HG03571 (cell line): Measurements from ENCODE around the gene OR51F1.
A peak's percentile ranks its signal among the peaks of the same experiment; 100 is the strongest.
"Not testable (repeated sequence)": the region's sequence is repeated elsewhere in the genome, so short reads cannot be mapped to it uniquely, and the experiment has no call there.

Experiments
- ATAC-seq: cut with Tn5 transposase; IDR thresholded peaks from one replicate; pipeline ENCODE4 v1.9.1; 2021; ENCODE audit not compliant: unreplicated experiment

Gene OR51F1

GRCh38 chr11:4769838-4770237, at the start of gene OR51F1:
Gene OR51F1 (minus strand): TSS chr11:4769938. CDS start chr11:4769938, 0 bp downstream.
- ATAC-seq: no peak

GRCh38 chr11:4809246-4809645, 39.5 kb upstream of the OR51F1 start:
- no peak for ATAC-seq

GRCh38 chr11:4808476-4808875, 38.7 kb upstream of the OR51F1 start:
- ATAC-seq: no peak

- no peak for ATAC-seq
These were observed 34.5 kb upstream of the OR51F1 start, which contains the start of gene OR52R1 for GRCh38 chr11:4804280-4804679. Gene OR52R1 (minus strand): TSS chr11:4804380. CDS start chr11:4804380, 0 bp downstream.

- not testable (repeated sequence) for ATAC-seq
These were observed 31.6 kb upstream of the OR51F1 start for GRCh38 chr11:4801316-4801715.

GRCh38 chr11:4798427-4799183, 28.9 kb upstream of the OR51F1 start:
- ATAC-seq: no peak

GRCh38 chr11:4797206-4797605, 27.5 kb upstream of the OR51F1 start:
- ATAC-seq: no peak

GRCh38 chr11:4782454-4782853, 12.7 kb upstream of the OR51F1 start:
- ATAC-seq: no peak

GRCh38 chr11:4768094-4768493, 1.6 kb downstream of the OR51F1 start:
- no peak for ATAC-seq

- no peak for ATAC-seq
These were observed 3.2 kb downstream of the OR51F1 start for GRCh38 chr11:4766420-4767043.

GRCh38 chr11:4763096-4763495, 6.6 kb downstream of the OR51F1 start:
- peak; percentile 79 for ATAC-seq

GRCh38 chr11:4751201-4751600, 18.5 kb downstream of the OR51F1 start:
- no peak for ATAC-seq

- no peak for ATAC-seq
These were observed 21.3 kb downstream of the OR51F1 start for GRCh38 chr11:4748438-4748837.

GRCh38 chr11:4740735-4741134, 29.0 kb downstream of the OR51F1 start:
- ATAC-seq: no peak

GRCh38 chr11:4727171-4727570, 42.6 kb downstream of the OR51F1 start:
- no peak for ATAC-seq

GRCh38 chr11:4722616-4723534, 46.9 kb downstream of the OR51F1 start:
- not testable (repeated sequence) for ATAC-seq
